CD4-positive, alpha-beta T cell treated with Interleukin-17A for 4 hours (primary cell): ENCODE data around the gene NR2F2.

ENCODE experiments used
- DNase-seq: peaks from one replicate; pipeline ENCODE4 v3.0.0-alpha.2; 2020; ENCODE audit warnings: mixed read lengths

Gene NR2F2

DNA sequence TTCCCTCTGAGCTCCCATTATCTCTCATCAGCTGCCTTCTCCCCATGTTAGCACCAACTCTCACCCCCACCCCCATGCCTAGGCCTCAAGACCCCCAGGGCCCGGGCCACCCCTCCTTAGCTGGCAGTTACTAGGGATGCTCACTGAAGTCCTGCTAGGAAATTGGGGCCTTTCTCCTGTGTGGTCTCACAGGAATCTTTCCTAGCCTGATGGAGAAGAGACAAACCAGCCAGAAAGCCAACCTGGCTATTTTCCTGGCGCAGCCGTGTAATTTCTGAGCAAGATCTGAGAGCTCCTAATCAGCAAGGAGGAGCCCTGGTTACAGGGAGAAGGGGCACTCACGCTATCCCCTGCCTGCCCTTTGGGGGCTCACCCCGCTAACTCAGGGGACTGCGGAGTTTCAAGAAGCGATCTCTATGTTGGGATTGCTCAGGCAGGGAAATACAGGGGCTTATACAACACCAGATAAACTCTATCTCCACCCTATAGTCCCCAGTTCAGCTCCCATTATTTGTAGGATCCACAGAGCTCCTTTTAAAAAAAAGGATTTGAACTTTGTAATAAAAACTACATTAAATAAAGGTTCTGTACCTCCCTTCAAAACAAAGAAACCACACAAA lies 25.2 kb downstream of the NR2F2 start:
- DNase-seq = no peak

GRCh38 chr15:96356494-96357455 lies 26.3 kb downstream of the NR2F2 start:
- DNase-seq = peak; percentile 57

DNA sequence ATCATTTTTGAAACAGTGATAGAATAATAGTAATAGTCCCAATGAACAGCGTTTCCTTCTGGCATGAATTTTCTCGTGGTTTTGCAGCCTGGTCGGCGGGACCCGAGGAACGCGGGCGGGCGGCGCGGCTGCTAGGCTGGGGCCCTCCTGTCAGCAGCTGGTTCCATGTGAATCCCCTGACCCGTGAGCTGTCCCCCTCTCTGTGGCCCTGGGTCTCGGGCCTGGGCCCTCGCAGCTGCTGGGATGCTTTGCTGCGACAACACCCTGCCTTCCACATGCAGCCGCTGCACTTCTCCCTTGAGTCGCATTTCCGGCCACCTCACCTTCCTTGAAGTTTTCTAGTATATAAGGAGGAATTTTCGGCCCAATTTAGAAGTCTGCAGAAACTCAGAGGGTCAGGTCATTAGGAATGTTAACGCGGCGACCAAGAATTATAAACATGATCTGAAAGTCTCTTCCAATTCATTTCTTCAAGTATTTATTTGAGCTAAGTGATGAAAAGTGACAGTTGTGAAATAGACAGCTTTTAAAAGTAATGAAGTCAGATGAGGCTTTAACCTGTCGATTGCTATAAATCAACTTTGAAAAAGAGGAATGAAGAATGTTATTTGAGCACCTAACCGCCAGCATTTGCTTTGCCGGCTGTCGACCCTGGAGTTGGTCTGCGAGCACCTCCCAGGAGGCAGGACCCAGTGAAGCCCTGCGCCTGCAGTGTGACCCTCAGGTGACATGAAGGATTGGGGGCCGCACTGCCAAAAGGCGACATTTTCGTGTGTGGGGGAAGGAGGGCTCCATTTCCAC lies 27.7 kb downstream of the NR2F2 start:
- no peak for DNase-seq

- no peak for DNase-seq
These were observed 28.5 kb downstream of the NR2F2 start for GRCh38 chr15:96358821-96359615.

- no peak for DNase-seq
These were observed 29.4 kb downstream of the NR2F2 start for GRCh38 chr15:96359616-96360521.

DNA sequence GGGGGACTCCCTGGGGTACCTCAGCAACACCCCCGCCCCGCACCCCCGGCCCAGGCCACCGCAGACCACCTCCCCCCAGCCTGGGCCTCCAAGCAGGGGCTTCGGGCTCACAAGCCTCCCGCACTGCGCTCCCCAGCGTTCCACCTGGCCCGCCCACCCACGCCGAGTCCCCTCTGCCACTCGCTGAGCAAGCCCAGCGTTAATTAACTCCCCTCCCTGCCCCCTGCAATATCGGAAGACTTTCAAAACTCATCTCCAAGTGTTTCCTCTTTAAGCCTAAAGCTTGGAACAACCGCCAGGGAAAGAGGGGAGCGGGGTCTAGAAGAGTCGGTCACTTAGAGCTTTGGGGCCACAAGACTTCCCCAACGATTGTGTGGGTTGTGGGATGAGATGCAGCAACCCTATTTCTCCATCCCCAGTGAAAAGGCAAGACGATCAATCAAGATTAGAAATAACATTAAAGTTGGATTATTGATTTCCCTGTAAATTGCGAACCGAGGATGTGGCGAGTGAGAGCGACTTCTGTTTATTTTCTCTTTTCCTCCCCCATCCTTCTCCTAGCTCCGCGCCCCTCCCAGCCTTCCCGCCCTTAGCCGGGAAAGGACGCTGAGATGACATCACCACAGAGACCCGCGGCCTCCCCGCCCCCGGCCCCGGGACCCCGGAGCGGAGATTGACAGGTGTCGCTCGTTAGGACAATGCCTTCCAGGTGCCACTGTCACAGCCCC lies 30.2 kb downstream of the NR2F2 start:
- DNase-seq = no peak

DNA sequence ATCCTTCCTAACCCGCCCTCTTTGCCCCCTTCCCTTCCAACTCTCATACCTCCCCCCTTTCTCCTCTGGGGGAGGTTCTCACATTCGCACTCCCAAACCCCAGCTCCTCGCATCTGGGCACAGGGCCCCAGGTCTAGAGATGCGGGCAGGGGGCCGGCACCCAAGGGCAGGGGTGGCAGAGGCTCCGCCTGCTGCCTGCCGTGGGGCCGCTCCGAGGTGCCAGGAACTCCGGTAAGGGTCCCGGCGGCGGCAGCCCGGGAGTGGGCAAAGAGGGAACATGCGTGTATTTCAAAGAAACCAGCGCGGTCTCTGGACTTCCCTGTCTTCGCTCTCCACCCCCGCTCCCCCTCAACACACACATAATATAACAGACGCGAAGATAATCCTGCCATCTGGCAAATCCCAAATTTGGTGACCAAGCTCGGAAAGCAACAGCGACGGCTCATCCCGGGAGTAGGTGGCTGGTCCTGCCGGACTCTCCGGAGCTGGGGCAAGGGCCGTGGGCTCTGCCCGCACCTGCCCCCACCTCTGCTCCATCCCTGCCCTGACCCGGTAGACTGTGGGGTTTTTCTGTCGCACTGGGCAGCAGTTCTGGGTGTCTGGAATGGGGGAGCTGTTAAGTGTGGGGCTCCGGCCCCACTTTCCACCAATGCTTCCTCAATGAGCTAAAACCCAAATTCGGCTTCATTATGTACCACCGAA lies 31.0 kb downstream of the NR2F2 start:
- DNase-seq = no peak

DNA sequence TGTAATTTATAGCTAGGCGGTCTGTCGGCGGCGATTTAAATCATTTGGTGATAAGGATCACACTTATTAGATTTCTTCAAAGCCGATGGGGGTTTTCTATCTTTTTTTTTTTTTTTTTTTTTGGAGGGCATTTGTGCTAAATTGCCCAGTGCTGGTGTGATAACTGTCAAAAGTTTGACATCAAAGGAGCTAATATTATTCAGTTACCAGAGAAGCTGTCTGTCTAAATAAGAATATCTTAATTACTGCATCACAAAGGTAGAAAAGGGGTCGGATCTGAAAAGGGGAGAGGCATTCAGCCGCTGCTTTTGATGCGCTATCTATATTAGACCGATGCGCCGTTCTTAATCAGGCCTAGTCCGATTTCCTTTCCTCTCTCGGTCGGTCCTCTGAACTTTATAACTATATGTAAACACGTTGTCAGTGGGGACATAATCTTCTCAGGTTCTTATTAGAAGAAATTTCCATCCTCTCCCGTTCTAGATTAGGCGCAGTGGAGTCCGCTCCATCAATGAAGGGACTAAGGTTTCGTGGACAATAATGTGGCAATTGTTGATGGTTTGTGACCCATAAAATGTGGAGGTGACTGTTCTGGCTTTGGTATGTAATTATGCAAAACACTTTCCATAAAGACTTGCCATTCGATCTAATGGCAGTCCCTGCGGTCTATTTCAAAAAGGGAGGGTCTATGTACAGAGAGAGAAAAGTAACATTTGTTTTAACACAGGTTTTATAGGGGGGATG lies 31.7 kb downstream of the NR2F2 start:
- no peak for DNase-seq

DNA sequence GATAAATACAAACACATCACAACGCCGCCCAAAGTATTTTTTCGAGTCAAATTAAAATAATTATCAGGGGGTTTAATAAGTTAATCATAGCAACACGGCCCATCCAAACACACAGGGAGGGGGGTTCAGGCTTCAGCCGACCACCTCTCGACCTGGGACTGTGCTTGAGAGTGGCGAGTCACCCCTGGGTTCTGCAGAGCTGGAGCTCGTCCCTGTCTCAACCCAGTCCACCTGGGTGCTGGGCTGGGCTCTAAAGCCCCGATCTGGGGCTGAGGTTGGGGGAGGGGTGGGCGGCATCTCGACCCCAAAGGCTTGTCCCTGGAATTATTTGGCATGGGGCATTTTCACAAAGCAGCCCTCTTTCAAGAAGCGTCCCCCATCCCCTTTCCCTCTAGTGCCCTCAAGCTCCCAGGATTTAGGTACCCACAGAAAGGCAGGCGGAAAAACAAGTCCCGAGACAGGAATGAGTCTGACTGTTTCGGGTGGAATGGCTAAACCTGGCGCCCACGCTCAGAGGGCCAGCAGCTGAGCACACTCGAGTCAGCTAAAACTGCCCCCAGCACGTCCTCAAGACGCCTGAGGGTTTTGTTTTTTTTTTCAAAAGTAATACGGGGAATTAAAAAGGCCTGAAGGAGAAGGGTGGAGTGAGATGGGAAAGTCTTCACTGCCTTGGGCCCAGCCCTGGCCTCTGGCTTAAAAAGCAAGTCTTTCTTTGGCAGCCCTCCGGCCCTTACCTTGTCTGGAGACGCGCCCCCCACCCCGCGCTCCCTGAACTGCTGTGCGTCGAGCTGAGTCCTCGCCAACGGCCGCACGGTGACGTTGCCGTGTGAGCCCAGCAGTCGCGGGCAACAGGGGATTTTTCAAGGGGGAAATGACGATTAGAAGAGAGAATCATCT lies 32.5 kb downstream of the NR2F2 start:
- no peak for DNase-seq

DNA sequence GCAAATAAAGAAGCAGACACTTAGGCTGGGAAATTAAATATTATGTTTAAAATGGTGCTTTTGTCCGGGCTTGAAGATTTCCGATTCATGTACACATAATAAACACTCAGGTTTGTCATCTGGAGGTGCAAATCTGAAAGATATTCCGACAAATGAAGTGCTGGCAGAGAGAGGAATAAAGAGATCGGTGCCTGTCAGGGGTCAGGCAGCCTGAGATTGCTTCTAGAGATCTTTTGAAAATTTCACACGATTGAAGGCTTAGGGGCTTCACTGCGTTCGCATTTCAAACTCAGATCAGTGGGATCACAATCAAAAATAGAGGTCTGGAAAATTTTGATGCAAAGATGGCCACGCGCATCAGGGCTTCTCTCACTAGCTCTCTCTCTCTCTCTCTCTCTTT lies 33.2 kb downstream of the NR2F2 start:
- no peak for DNase-seq

DNA sequence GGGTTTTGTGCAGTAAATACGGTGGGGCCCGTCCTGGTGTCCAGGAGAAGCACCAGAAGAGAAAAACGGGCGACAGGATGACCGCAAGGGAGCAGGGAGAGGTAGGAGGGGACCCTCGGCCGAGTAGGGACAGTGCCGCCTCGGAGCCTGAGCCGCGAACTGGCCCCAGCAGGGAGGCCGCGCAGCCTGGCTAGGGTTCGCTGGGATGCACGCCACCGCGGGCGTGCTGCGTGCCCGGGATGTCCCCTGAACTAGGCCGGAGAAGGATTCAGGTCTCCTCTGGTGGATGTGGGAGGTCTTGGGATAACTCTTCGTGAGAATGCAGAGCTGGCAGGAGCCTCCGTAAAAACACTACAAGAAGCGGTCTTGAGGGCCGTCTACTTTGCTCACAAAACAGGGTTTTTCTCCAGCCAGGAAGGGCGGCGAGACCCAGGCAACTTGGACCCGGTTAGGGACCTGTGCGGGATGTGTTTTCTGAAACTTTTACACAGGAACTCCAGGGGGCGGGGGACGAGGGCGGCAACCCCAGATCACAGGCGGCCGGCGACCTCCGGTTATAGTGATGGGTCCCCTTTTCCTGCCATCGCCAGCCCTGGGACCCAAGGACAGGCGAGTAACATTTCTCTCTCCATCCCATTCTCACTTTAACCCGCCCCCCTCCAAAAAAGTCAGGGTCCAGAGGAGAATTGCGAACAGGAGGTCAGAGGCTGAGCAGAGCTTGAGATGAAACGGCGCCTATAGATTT lies 35.5 kb downstream of the NR2F2 start:
- DNase-seq = no peak

GRCh38 chr15:96366526-96366877 lies 36.0 kb downstream of the NR2F2 start:
- no peak for DNase-seq

- DNase-seq = no peak
These were observed 37.1 kb downstream of the NR2F2 start for GRCh38 chr15:96367311-96368200.

DNA sequence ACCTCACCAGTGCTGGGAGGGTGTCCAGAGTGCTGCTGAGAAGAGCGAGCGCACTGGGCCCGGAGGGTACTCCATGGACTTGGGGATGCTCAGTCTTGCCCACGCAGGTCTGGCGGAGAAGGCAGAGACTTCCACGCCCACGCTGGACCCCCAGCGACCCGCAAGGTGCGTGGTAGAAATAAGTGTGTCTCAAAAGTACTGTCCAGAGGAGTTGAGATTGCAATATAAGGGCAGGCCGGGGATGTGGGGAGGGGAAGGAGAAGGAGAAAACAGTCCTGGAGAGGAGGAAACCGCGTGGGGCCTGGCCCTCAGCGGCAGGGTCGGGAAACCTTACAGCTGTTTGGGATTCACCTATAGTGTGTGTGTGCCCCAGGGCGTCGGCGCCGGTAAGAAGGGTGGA lies 38.9 kb downstream of the NR2F2 start:
- DNase-seq = no peak

DNA sequence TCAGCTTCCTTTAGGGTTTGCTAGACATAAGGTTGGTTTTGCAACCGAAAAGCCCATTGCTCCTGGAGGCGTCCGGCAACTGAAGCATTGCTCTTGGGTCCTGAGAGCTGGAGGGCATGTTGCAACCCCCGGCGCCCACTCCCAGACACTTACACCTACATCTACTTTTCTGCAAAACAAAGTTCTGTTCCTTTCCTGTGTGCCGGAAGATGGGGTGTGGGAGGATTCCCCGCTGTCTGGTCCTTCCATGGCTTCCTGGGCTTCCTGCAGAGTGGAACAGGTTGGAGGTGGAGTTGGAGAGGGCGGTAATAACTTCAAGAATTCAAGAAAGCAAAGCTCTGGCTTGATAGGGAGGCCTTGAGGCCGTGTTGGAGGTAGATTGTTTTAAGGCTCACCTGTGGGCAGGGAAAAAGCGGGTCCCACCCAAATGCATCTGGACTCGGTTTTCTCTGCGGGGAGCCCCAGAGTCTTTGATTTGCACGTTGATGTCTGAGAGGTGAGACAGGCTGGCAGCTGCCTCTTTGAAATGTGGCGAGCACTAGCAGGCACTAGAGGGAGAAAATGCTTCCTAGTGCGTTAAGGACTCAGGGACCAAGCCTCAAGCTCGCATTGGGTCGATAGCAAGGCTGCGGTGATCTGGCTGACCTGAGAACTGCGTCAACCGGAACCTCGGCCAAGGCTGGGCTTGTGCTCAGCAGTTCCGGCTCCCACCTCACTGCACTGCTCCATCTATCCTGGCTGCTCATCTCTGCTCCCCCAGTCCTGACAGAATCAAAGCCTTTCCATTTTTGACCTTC lies 39.5 kb downstream of the NR2F2 start:
- DNase-seq = no peak

DNA sequence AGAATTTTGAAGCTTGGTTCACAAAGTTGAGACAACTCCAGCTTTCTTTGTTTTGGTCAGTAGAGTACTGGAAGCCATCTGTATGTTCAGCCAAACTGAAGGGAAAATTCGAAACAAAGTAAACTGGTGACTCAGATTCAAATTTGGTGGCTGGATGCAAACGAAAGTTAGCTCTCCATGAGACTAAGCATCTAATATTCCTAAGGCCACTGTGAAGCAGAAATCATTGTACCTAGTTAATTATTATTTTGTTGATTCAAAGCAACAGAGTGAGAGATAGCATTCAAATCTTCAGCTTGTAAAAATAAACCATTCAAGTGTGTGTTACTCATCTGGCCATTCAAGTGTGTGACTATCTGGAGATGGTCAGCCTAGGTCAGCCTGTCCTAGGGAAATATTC lies 42.1 kb downstream of the NR2F2 start:
- no peak for DNase-seq
